Measurements from ENCODE around the gene PPFIA1.
A peak's percentile ranks its signal among the peaks of the same experiment; 100 is the strongest.

Gene PPFIA1

GRCh38 chr11:70299636-70300035 lies 29.1 kb downstream of the PPFIA1 start:
- no peak for DNase-seq

- DNase-seq, result no peak
Observed at GRCh38 chr11:70301191-70301590, 30.7 kb downstream of the PPFIA1 start.

GRCh38 chr11:70301721-70302418 lies 31.4 kb downstream of the PPFIA1 start:
- DNase-seq, result no peak

- DNase-seq, result no peak
Observed at GRCh38 chr11:70302419-70302752, 31.9 kb downstream of the PPFIA1 start.

GRCh38 chr11:70303070-70303469 lies 32.6 kb downstream of the PPFIA1 start:
- no peak for DNase-seq

- no peak for DNase-seq
Observed at GRCh38 chr11:70304208-70304603, 33.7 kb downstream of the PPFIA1 start.

GRCh38 chr11:70305501-70305900 lies 35.0 kb downstream of the PPFIA1 start:
- DNase-seq, result no peak

GRCh38 chr11:70306586-70307033 lies 36.1 kb downstream of the PPFIA1 start:
- no peak for DNase-seq

GRCh38 chr11:70307176-70307575 lies 36.7 kb downstream of the PPFIA1 start:
- no peak for DNase-seq

- no peak for DNase-seq
Observed at GRCh38 chr11:70311616-70312015, 41.1 kb downstream of the PPFIA1 start.

GRCh38 chr11:70312401-70313357 lies 42.2 kb downstream of the PPFIA1 start:
- DNase-seq, result no peak

- DNase-seq, result no peak
Observed at GRCh38 chr11:70313945-70314344, 43.5 kb downstream of the PPFIA1 start.

GRCh38 chr11:70314730-70315129 lies 44.2 kb downstream of the PPFIA1 start:
- DNase-seq, result no peak

- DNase-seq, result peak; percentile 50
Observed at GRCh38 chr11:70315716-70316115, 45.2 kb downstream of the PPFIA1 start.

GRCh38 chr11:70317581-70318305 lies 47.3 kb downstream of the PPFIA1 start:
- DNase-seq, result no peak

- DNase-seq, result no peak
Observed at GRCh38 chr11:70319396-70320076, 49.0 kb downstream of the PPFIA1 start.

- no peak for DNase-seq
Observed at GRCh38 chr11:70322666-70323065, 52.2 kb downstream of the PPFIA1 start.

GRCh38 chr11:70323806-70324205 lies 53.3 kb downstream of the PPFIA1 start:
- no peak for DNase-seq

- no peak for DNase-seq
Observed at GRCh38 chr11:70324376-70325115, 54.1 kb downstream of the PPFIA1 start.

- DNase-seq, result no peak
Observed at GRCh38 chr11:70325824-70326223, 55.3 kb downstream of the PPFIA1 start.

- no peak for DNase-seq
Observed at GRCh38 chr11:70326365-70326811, 55.9 kb downstream of the PPFIA1 start.

GRCh38 chr11:70326833-70327232 lies 56.3 kb downstream of the PPFIA1 start:
- DNase-seq, result no peak

Data from SIG-M5 (cell line).